Measurements from ENCODE around the gene LRRK1.

DNA sequence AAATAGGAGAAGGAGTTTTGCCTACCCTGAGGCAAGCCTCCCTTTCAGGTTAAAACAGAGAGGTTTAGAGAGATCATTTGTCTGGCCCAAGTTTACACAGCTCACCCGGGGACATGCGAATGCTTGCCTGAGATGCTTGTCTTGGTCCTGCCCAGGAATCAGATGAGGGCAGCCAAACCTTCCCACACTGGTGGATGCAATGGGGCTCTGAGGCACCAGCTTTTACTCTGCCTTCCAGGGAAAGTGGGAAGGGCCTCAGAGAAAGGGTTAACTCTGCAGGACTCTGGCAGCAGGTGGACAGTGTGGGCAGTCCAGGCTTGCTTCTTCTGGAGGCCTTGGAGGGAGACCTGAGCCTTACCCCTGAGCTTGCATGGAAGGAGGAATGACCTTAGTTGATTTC, 90.0 kb downstream of the LRRK1 start:
- TF ChIP-seq POLR2A (IDR thresholded peaks at IDR 0.05): no peak
- TF ChIP-seq, protein P1, sequence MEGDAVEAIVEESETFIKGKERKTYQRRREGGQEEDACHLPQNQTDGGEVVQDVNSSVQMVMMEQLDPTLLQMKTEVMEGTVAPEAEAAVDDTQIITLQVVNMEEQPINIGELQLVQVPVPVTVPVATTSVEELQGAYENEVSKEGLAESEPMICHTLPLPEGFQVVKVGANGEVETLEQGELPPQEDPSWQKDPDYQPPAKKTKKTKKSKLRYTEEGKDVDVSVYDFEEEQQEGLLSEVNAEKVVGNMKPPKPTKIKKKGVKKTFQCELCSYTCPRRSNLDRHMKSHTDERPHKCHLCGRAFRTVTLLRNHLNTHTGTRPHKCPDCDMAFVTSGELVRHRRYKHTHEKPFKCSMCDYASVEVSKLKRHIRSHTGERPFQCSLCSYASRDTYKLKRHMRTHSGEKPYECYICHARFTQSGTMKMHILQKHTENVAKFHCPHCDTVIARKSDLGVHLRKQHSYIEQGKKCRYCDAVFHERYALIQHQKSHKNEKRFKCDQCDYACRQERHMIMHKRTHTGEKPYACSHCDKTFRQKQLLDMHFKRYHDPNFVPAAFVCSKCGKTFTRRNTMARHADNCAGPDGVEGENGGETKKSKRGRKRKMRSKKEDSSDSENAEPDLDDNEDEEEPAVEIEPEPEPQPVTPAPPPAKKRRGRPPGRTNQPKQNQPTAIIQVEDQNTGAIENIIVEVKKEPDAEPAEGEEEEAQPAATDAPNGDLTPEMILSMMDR (IDR thresholded peaks at IDR 0.05): no peak
